HEK293T (cell line): ENCODE results near the gene RNF225.

Experiments
- ARNT ChIP-seq: fragments of 450-650 bp; IDR thresholded peaks from 2 replicates; pipeline ENCODE4 v1.6.1; 2017; ENCODE audit warnings: mild to moderate bottlenecking
- FOXK2 ChIP-seq: fragments of 450-650 bp; IDR thresholded peaks from 2 replicates; pipeline ENCODE4 v1.6.1; 2016; ENCODE audit warnings: mild to moderate bottlenecking
- HDGF ChIP-seq: fragments of 450-650 bp; IDR thresholded peaks from 2 replicates; pipeline ENCODE4 v1.6.1; 2017; ENCODE audit warnings: antibody characterized with exemption, borderline replicate concordance
- TARDBP ChIP-seq: fragments of 450-650 bp; IDR thresholded peaks from 2 replicates; pipeline ENCODE4 v1.6.1; 2016

DNA sequence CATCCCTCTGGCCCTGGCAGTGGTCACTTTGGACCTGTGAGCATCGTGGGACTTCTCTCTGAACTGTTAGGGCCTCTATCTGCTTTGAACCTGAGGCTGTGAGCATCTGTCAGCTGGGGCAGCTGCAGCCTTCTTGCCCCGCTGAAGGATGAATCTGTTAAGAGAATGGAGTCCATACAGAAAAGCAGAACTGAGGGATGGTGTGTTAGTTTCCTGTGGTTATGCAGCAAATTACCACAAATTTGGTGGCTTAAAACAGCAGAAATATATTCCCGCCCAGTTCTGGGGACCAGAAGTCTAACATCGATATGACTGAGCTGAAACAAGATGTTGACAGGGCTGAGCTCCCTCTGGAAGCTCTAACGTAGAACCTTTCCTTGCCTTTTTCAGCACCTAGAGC is 31.3 kb upstream of the RNF225 start:
- TF ChIP-seq FOXK2 (no peak), ARNT (no peak), TARDBP (no peak), HDGF (no peak)
